ENCODE data around the gene MAML1. TPM values are rescaled to one million over a fixed set of nuclear protein-coding genes. Genes with fewer than 3 reads are reported as not detected.

Gene MAML1
- total and polyA plus RNA-seq, 2 donors (not counting 1 experiment from before 2014, with no cell fraction given): 12.0 to 50.6 TPM

DNA sequence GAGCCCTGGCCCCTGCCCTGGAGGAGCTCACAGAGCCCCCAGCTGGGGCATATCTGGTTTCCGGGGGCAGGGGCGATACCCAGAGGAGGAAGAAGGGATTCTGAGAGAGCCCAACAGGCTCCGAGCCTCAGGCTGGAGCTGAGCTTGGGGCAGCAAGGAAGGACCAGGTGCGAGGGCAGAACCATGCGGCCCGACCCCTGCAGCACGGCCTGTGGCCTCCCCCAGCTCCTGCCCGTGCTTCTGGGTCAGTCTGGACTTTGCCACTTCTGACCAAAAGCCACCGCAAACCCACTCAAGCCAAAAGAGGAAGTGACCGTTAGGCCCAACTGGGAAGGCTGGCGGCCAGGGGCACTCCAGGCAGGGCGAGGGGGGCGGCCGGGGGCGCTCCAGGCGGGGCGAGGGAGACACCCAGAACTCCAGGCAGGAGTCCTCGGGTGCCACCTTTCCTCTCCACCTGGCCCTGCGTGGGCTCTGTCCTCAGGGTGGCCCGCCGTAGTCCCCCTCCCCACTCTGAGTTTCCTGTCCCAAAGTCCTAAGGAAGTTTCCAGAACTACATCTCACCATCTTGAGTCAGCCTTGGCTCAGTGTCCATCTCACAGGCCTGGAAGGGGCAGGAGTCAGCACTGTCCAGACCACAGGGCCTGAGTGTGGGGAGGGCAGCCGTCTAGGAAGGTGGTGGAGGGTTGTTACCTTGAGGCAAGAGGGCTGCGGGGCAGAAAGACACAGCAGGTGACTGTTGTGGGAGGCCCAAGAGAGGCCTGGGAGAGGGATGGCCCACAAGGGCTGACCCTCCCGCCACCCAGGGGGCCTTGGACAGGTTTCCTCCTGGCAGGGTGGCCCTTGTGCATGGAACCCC is 60.2 kb downstream of the MAML1 start:
- H3K27me3 Mint-ChIP-seq: no peaks in the 10 kb centered on the region
- H3K4me3 Mint-ChIP-seq: peak overlapping the region; percentile 13
- intact Hi-C loops (cut with micrococcal nuclease): no loop called here
- Histone ChIP-seq H3K27ac (ENCODE audit: low read length in 2 of 2) (no peak overlapping the region), H3K36me3 (replicated peaks in 1 of 2; ENCODE audit: control extremely low read depth in 1 of 2, control insufficient read depth in 1 of 2, extremely low read depth in 1 of 2, insufficient read depth in 2 of 2, low read length in 1 of 2) (no peaks in the 10 kb centered on the region), H3K9me3 (ENCODE audit: control extremely low read depth in 1 of 3, control insufficient read depth in 2 of 3, insufficient read depth in 1 of 3, low read length in 2 of 3) (no peaks in the 10 kb centered on the region), H3K9ac (ENCODE audit: low read length) (no peak overlapping the region), H3K4me3 (ENCODE audit: control extremely low read depth in 1 of 5, extremely low read depth in 1 of 5, insufficient read depth in 1 of 5, low read depth in 2 of 5, low read length in 4 of 5) (no peak overlapping the region), H3K79me2 (ENCODE audit: control insufficient read depth, insufficient read depth, low read length) (no peaks in the 10 kb centered on the region), H4K20me1 (ENCODE audit: control insufficient read depth, insufficient read depth, low read length, poor library complexity, severe bottlenecking) (peaks cover under 1% of the 10 kb centered on the region), H2AFZ (ENCODE audit: insufficient read depth, low read depth, low read length, poor library complexity, severe bottlenecking) (peak overlapping the region; percentile 6), H3K4me2 (replicated peaks; ENCODE audit: low read depth, low read length, poor library complexity, severe bottlenecking) (peak overlapping the region; percentile 90), H3K27me3 (replicated peaks in 1 of 4; ENCODE audit: control extremely low read depth in 1 of 4, control insufficient read depth in 3 of 4, insufficient read depth in 4 of 4, low read length in 3 of 4) (no peaks in the 10 kb centered on the region), H3K4me1 (ENCODE audit: control insufficient read depth in 2 of 2, insufficient read depth in 2 of 2, low read length in 2 of 2) (peaks cover 28 to 32% of the 10 kb centered on the region in 2 donors)
- ATAC-seq (ENCODE audit: low read depth): no peak
- DNase-seq: peak; percentile 25
- WGBS (ENCODE audit: insufficient coverage): 58% methylated on average over 22 of the region's 24 CpGs
- TF ChIP-seq CTCF (IDR thresholded peaks at IDR 0.05): no peak
- TF ChIP-seq EZH2 (IDR thresholded peaks at IDR 0.05; ENCODE audit: borderline replicate concordance, insufficient read depth, low read depth, low read length, poor library complexity, severe bottlenecking): no peak
- ChIA-PET POLR2A (interaction anchor here (0.6 to 0.8 kb wide), 3 partner anchors 26 to 121 kb away, joined by 3 to 5 read pairs (median 3); no protein-coding TSS in a partner anchor), CTCF (interaction anchor here (1.3 to 2.4 kb wide), 3 partner anchors 9 to 30 kb away, joined by 3 to 11 read pairs (median 4); no protein-coding TSS in a partner anchor)
- H3K27ac Mint-ChIP-seq: peak overlapping the region; percentile 77
- no peaks in the 10 kb centered on the region for H3K9me3 Mint-ChIP-seq (ENCODE audit: insufficient read depth)
- peaks cover 29% of the 10 kb centered on the region for H3K4me1 Mint-ChIP-seq

Measured in B cell (primary cell).